Measurements from ENCODE around the gene SLC45A3. TPM values are rescaled to one million over a fixed set of nuclear protein-coding genes. Genes with fewer than 3 reads are reported as not detected.
A peak's percentile ranks its signal among the peaks of the same experiment; 100 is the strongest.

The SLC45A3 gene
- total RNA-seq, 4 donors from 2014 or later: 12.2 to 29.1 (median 17.0) TPM

- H3K4me1 ChIP-seq: peaks cover 32 to 87% (median 65%) of the 10 kb centered on the region in 4 donors
- H3K36me3 ChIP-seq: no peaks in the 10 kb centered on the region
- DNase-seq: no peak
- no peak overlapping the region for H3K4me3 ChIP-seq
- H3K9me3 ChIP-seq: no peaks in the 10 kb centered on the region
- TF ChIP-seq EP300 (IDR thresholded peaks at IDR 0.05; ENCODE audit: low read depth) (no peak), POLR2A (IDR thresholded peaks at IDR 0.05) (no peak), POLR2AphosphoS5 (IDR thresholded peaks at IDR 0.05) (no peak), CTCF (IDR thresholded peaks at IDR 0.05) (no peak)
- in situ Hi-C loops (cut with MboI; ENCODE audit: low pct_ligation_motif_present in 1 of 4, low pct_unique_long_range_greater_than_20kb in 1 of 4, low sequenced_read_pairs in 3 of 4) (no loop called here), intact Hi-C loops (cut with DNase I; ENCODE audit: low total_unique reads) (no loop called here)
- H3K27ac ChIP-seq: peak overlapping the region; percentile 65 to 78 (median 72)
- H3K27me3 ChIP-seq: peaks cover 5% of the 10 kb centered on the region
- WGBS, 2 donors (ENCODE audit: low coverage in 1 of 2): 58 to 75% methylated on average over 4 to 11 of the region's 11 CpGs
Measured at GRCh38 chr1:205667909-205668643, 12.2 kb downstream of the SLC45A3 start.

GRCh38 chr1:205666372-205667166, 13.7 kb downstream of the SLC45A3 start:
- Histone ChIP-seq H3K4me1 (peaks cover 32 to 73% (median 58%) of the 10 kb centered on the region in 4 donors), H3K27me3 (peaks cover 5% of the 10 kb centered on the region), H3K27ac (peak overlapping the region; percentile 65 to 78 (median 72)), H3K36me3 (no peaks in the 10 kb centered on the region), H3K9me3 (no peaks in the 10 kb centered on the region), H3K4me3 (no peak overlapping the region)
- TF ChIP-seq CTCF (IDR thresholded peaks at IDR 0.05): no peak
- TF ChIP-seq POLR2AphosphoS5 (IDR thresholded peaks at IDR 0.05): peak in 1 of 3 donors; percentile 23
- WGBS, 2 donors (ENCODE audit: low coverage in 1 of 2): 79% methylated on average over 6 of the region's 6 CpGs; no CpG with 5 or more reads in 1 of the 2 donors
- DNase-seq: peak; percentile 72
- in situ Hi-C loops (cut with MboI; ENCODE audit: low pct_ligation_motif_present in 1 of 4, low pct_unique_long_range_greater_than_20kb in 1 of 4, low sequenced_read_pairs in 3 of 4) (no loop called here), intact Hi-C loops (cut with DNase I; ENCODE audit: low total_unique reads) (no loop called here)

- H3K36me3 ChIP-seq: no peaks in the 10 kb centered on the region
- no peak for DNase-seq
- intact Hi-C loops (cut with DNase I; ENCODE audit: low total_unique reads): no loop called here
- peaks cover 32 to 73% (median 58%) of the 10 kb centered on the region in 4 donors for H3K4me1 ChIP-seq
- in situ Hi-C loops (cut with MboI; ENCODE audit: low pct_ligation_motif_present in 1 of 4, low pct_unique_long_range_greater_than_20kb in 1 of 4, low sequenced_read_pairs in 3 of 4): no loop called here
- H3K9me3 ChIP-seq: no peaks in the 10 kb centered on the region
- TF ChIP-seq EP300 (IDR thresholded peaks at IDR 0.05; ENCODE audit: low read depth) (no peak), POLR2A (IDR thresholded peaks at IDR 0.05) (no peak), POLR2AphosphoS5 (IDR thresholded peaks at IDR 0.05) (no peak), CTCF (IDR thresholded peaks at IDR 0.05) (no peak)
- H3K27me3 ChIP-seq: peaks cover 5% of the 10 kb centered on the region
- WGBS, 2 donors (ENCODE audit: low coverage in 1 of 2): 59 to 93% methylated on average over 4 to 9 of the region's 9 CpGs
- peak overlapping the region; percentile 65 to 78 (median 72) for H3K27ac ChIP-seq
- no peak overlapping the region for H3K4me3 ChIP-seq
Measured at GRCh38 chr1:205665201-205666045, 14.9 kb downstream of the SLC45A3 start.

Measured in transverse colon (tissue), 4 donors.